ENCODE measurements around the gene GPR107.

GPR107 gene

DNA sequence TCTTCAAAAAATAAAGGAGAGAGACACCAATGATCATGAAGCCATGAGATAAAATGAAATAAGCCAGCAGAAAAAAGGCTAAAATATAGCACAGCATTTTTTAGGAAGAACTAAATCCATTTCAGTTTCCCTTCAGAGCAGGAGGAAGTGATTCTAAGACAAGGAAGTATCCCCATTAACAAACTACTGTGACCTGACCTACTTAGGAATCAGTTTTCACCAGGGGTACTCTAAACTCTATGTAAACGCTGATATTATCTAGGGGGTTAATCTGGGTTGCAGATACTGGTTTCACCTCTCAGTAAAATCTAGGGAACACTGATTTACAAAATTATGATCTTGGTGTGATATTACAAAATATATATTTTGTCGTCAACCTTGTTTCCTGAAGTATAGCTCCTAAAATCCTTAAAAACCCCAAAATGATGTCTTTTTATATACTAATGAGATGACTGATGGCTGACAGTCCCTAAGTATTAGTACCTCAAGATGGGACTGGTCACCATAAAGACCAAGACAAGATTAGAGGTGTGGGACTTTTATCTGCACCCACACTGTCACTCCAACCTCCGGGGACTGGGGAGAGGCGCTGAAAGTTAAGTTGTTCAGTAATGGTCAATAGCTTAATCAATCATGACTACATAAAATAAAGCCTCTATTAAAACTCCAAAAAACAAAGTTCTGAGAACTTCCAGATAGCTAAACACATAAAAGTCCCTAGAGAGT is 7.8 kb upstream of the GPR107 start:
- no peak for DNase-seq
- in situ Hi-C loops (cut with HindIII; ENCODE audit: low pct_ligation_motif_present, low pct_unique_long_range_greater_than_20kb, low sequenced_read_pairs), result no loop called here

- in situ Hi-C loops (cut with HindIII; ENCODE audit: low pct_ligation_motif_present, low pct_unique_long_range_greater_than_20kb, low sequenced_read_pairs), result no loop called here
Measured at GRCh38 chr9:130049431-130050210, 4.1 kb upstream of the GPR107 start.

GRCh38 chr9:130050462-130050861 is 3.2 kb upstream of the GPR107 start:
- no peak for DNase-seq
- in situ Hi-C loops (cut with HindIII; ENCODE audit: low pct_ligation_motif_present, low pct_unique_long_range_greater_than_20kb, low sequenced_read_pairs), result no loop called here

More at GRCh38 chr9:130049431-130050210, 4.1 kb upstream of the GPR107 start:
- no peak for DNase-seq

- in situ Hi-C loops (cut with HindIII; ENCODE audit: low pct_ligation_motif_present, low pct_unique_long_range_greater_than_20kb, low sequenced_read_pairs), result no loop called here
- DNase-seq, result no peak
Measured at GRCh38 chr9:130051855-130052254, 1.9 kb upstream of the GPR107 start.

- no peak for DNase-seq
- in situ Hi-C loops (cut with HindIII; ENCODE audit: low pct_ligation_motif_present, low pct_unique_long_range_greater_than_20kb, low sequenced_read_pairs), result no loop called here
Measured at GRCh38 chr9:130053109-130053503, 600 bp upstream of the GPR107 start.

DNA sequence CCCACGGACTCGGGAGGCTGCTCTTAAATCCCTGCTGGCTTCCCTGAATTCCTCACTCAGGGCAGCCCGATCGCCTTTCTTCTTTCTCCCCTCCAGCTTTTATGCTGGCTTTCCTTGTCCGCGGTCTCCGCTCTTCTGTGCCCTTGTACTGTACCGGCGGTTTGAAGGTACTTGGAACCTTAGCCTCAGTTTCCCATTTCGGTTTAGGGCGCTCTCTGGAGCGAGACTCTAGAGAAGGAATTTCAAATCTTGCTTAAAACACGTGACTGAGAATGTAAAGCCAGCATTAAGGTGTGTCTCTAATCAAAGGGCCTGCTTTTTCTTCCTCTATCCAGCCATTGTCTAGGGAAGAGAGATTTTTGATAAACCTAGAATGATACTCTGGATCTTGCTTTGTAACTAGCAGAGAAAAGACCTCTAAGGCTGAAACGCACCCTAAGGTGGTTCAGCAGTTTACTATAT is 650 bp downstream of the GPR107 start:
- DNase-seq, result peak; percentile 2
- in situ Hi-C loops (cut with HindIII; ENCODE audit: low pct_ligation_motif_present, low pct_unique_long_range_greater_than_20kb, low sequenced_read_pairs), result no loop called here

GRCh38 chr9:130054820-130055219 is 1.1 kb downstream of the GPR107 start:
- no peak for DNase-seq
- in situ Hi-C loops (cut with HindIII; ENCODE audit: low pct_ligation_motif_present, low pct_unique_long_range_greater_than_20kb, low sequenced_read_pairs), result no loop called here

DNA sequence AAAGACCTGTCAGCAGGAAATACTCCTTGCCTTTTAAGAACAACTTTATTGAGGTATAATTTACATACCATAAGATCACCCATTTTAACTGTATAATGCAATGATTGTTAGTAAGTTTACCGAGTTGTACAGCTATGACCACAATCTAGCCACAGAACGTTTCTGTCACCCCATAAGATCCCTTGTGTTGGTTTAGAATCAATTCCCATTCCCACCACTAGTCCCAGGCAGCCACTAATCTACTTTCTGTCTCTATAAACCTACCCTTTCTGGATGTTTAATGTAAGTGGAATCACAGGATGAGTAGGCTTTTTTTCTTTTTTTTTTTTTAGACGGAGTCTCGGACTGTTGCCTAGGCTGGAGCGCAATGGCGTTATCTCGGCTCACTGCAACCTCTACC is 4.4 kb downstream of the GPR107 start:
- peak; percentile 16 for DNase-seq
- in situ Hi-C loops (cut with HindIII; ENCODE audit: low pct_ligation_motif_present, low pct_unique_long_range_greater_than_20kb, low sequenced_read_pairs), result no loop called here

DNA sequence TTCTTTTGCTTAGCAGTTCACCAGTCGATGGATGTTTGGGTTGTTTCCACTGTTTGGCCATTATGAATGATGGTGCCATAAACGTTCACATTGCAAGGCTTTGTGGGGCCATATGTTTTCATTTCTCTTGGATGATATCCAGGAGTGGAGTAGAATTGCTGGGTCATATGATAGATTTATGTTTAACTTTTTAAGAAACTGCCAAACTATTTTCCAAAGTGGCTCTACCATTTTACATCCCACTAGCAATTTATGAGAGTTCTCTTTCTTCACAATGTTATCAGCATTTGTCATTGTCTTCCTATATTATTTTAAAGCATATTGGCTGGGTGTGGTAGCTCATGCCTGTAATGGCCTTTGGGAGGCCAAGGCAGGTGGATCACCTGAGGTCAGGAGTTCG is 5.2 kb downstream of the GPR107 start:
- DNase-seq, result no peak
- in situ Hi-C loops (cut with HindIII; ENCODE audit: low pct_ligation_motif_present, low pct_unique_long_range_greater_than_20kb, low sequenced_read_pairs), result no loop called here

DNA sequence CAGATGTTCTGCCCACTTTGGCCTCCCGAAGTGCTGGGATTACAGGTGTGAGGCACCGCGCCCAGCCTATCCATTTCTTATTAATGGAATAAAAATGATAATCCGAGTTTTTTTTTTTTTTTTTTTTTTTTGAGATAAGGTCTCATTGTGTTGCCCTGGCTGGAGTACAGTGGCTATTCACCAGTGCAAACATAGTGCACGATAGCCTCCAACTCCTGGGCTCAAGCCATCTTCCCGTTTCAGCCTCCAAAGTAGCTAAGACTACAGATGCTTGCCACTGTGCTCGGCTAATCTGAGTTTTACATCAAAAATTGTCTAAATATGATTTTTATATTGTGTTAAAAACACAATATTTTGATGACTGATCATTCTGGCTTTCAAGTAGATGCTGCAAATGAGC is 6.6 kb downstream of the GPR107 start:
- in situ Hi-C loops (cut with HindIII; ENCODE audit: low pct_ligation_motif_present, low pct_unique_long_range_greater_than_20kb, low sequenced_read_pairs), result no loop called here
- no peak for DNase-seq

GRCh38 chr9:130062750-130063149 is 9.0 kb downstream of the GPR107 start:
- DNase-seq, result no peak
- in situ Hi-C loops (cut with HindIII; ENCODE audit: low pct_ligation_motif_present, low pct_unique_long_range_greater_than_20kb, low sequenced_read_pairs), result no loop called here

GRCh38 chr9:130064621-130065020 is 10.9 kb downstream of the GPR107 start:
- in situ Hi-C loops (cut with HindIII; ENCODE audit: low pct_ligation_motif_present, low pct_unique_long_range_greater_than_20kb, low sequenced_read_pairs), result no loop called here
- no peak for DNase-seq

DNA sequence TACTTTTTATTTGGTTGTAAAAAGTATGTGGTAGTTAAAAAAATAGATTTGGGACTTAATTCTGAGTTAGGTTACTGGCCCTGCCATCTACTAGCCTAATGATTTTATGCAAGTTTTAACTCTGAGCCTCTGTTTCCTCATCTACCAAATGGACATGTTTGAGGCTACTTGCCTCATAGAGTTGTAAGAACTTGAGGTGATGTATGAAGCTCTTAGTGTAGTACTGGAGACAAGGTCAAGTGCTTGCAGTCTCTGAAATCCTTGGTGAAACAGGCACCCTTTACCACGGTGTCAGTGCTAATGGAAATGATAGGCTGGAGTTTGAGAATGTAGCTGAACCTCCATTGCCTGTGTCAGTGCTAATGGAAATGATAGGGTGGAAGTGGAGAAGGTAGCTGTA is 15.3 kb downstream of the GPR107 start:
- in situ Hi-C loops (cut with HindIII; ENCODE audit: low pct_ligation_motif_present, low pct_unique_long_range_greater_than_20kb, low sequenced_read_pairs), result no loop called here
- DNase-seq, result no peak

GRCh38 chr9:130072515-130073235 is 19.0 kb downstream of the GPR107 start:
- DNase-seq, result no peak
- in situ Hi-C loops (cut with HindIII; ENCODE audit: low pct_ligation_motif_present, low pct_unique_long_range_greater_than_20kb, low sequenced_read_pairs), result no loop called here

- in situ Hi-C loops (cut with HindIII; ENCODE audit: low pct_ligation_motif_present, low pct_unique_long_range_greater_than_20kb, low sequenced_read_pairs), result no loop called here
- no peak for DNase-seq
Measured at GRCh38 chr9:130073373-130073772, 19.7 kb downstream of the GPR107 start.

- in situ Hi-C loops (cut with HindIII; ENCODE audit: low pct_ligation_motif_present, low pct_unique_long_range_greater_than_20kb, low sequenced_read_pairs), result no loop called here
- DNase-seq, result no peak
Measured at GRCh38 chr9:130078547-130078946, 24.8 kb downstream of the GPR107 start.

DNA sequence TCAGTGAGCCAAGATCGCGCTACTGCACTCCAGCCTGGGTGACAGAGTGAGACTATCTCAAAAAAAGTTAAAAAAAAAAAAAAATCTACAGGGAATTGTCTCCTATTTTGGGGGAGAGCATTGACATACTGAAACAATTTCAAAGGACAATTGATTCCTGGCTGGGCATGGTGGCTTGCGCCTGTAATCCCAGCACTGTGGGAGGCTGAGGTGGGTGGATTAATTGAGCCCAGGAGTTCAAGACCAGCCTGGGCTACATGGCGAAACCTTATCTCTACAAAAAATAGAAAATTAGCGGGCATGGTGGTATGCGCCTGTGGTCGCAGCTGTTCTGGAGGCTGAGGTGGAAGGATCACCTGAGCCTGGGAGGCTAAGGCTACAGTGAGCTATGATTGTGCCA is 30.6 kb downstream of the GPR107 start:
- no peak for DNase-seq

GRCh38 chr9:130088051-130088450 is 34.3 kb downstream of the GPR107 start:
- in situ Hi-C loops (cut with HindIII; ENCODE audit: low pct_ligation_motif_present, low pct_unique_long_range_greater_than_20kb, low sequenced_read_pairs), result no loop called here

More for the DNA sequence above, 30.6 kb downstream of the GPR107 start:
- in situ Hi-C loops (cut with HindIII; ENCODE audit: low pct_ligation_motif_present, low pct_unique_long_range_greater_than_20kb, low sequenced_read_pairs), result no loop called here

DNA sequence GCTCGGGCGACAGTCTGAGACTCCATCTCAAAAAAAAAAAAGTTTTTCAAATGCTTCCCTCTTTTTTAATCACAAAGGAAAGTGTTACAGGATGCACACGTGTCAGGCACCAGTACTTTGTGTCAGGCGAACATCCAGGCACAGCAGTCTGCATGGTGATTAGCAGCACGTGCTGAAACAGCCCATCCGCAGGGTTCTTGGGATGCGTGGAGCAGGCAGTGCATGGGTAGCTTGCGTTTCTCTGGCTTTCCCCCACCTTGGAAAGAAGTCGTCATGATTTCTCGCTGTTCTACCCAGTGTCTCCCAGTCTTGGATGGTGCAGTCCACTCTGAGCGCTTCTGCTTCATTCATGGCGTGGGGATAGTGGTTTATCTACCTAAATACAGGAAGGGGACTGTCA is 35.4 kb downstream of the GPR107 start:
- DNase-seq, result no peak
- in situ Hi-C loops (cut with HindIII; ENCODE audit: low pct_ligation_motif_present, low pct_unique_long_range_greater_than_20kb, low sequenced_read_pairs), result no loop called here

More at GRCh38 chr9:130088051-130088450, 34.3 kb downstream of the GPR107 start:
- DNase-seq, result no peak
